OCI-LY1 (cell line): ENCODE measurements around the gene SLC26A11.

Source experiments
- EZH2 ChIP-seq: fragments of 200-600 bp; sonication (generic), shearing (Covaris generic); IDR thresholded peaks from 2 replicates; pipeline ENCODE4 v1.8.0; 2017; ENCODE audit warnings: borderline replicate concordance, mixed run types, mild to moderate bottlenecking, antibody characterized with exemption, low read length, moderate library complexity, mixed read lengths
- TF ChIP-seq, protein P1 (sequence below): fragments of 200-600 bp; sonication (generic), shearing (Covaris generic); IDR thresholded peaks from 2 replicates; pipeline ENCODE4 v1.5.1; 2017; ENCODE audit warnings: mild to moderate bottlenecking, antibody characterized with exemption, low read length, moderate library complexity, mixed read lengths

DNA sequence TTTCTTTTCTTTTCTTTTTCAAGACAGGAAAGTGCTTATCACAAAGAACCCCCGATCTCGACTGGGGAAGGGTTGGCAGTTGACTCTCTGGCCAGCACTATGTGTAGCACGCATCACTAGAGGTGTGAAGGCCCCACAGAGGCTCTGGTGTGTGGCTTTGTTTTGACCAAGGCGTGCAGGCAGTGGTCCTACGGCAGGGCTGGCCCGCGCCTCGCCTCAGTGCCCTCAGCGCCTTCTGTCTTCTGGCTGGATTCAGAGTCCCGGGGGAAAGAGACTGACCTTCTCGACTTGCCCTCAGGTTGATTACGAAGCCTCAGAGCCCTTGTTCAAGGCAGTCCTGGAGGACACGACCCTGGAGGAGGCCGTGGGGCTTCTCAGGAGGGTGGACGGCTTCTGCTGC is 18.8 kb upstream of the SLC26A11 start:
- TF ChIP-seq, protein P1, sequence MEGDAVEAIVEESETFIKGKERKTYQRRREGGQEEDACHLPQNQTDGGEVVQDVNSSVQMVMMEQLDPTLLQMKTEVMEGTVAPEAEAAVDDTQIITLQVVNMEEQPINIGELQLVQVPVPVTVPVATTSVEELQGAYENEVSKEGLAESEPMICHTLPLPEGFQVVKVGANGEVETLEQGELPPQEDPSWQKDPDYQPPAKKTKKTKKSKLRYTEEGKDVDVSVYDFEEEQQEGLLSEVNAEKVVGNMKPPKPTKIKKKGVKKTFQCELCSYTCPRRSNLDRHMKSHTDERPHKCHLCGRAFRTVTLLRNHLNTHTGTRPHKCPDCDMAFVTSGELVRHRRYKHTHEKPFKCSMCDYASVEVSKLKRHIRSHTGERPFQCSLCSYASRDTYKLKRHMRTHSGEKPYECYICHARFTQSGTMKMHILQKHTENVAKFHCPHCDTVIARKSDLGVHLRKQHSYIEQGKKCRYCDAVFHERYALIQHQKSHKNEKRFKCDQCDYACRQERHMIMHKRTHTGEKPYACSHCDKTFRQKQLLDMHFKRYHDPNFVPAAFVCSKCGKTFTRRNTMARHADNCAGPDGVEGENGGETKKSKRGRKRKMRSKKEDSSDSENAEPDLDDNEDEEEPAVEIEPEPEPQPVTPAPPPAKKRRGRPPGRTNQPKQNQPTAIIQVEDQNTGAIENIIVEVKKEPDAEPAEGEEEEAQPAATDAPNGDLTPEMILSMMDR = no peak
- no peak for TF ChIP-seq EZH2
